OCI-LY3 (cell line): ENCODE measurements around the gene VSNL1.

ENCODE experiments used
- H2AFZ ChIP-seq: fragments of 200-600, 300-600 bp; shearing (Covaris generic); 2 replicates; pipeline ENCODE4 v1.6.0; 2014; ENCODE audit warnings: antibody characterized with exemption, low read depth, low read length
- H3K27ac ChIP-seq: fragments of 200-600, 300-600 bp; sonication (generic); 2 replicates; pipeline ENCODE4 v1.5.1; 2014; ENCODE audit warnings: mild to moderate bottlenecking, low read length, moderate library complexity, mixed read lengths
- H3K27me3 ChIP-seq: fragments of 200-600, 300-600 bp; sonication (generic); 2 replicates; pipeline ENCODE4 v1.6.1; 2014; ENCODE audit warnings: low read depth, low read length, mixed read lengths
- H3K36me3 ChIP-seq: fragments of 200-600, 300-600 bp; sonication (generic); replicated peaks from 2 replicates; pipeline ENCODE3; 2014; ENCODE audit warnings: low read depth, low read length, mixed read lengths
- H3K4me1 ChIP-seq: fragments of 300-600, 200-600 bp; sonication (generic); 2 replicates; pipeline ENCODE4 v1.6.1; 2014; ENCODE audit warnings: low read length, mixed read lengths
- H3K4me2 ChIP-seq: fragments of 200-600, 300-600 bp; sonication (generic); 2 replicates; pipeline ENCODE4 v1.6.1; 2014; ENCODE audit warnings: low read length, mixed read lengths
- H3K4me3 ChIP-seq: fragments of 300-600, 200-600 bp; sonication (generic); 2 replicates; pipeline ENCODE4 v1.5.1; 2014; ENCODE audit warnings: antibody characterized with exemption, mild to moderate bottlenecking, low read length, moderate library complexity
- H3K79me2 ChIP-seq: fragments of 300-600, 200-600 bp; shearing (Covaris generic); 2 replicates; pipeline ENCODE4 v1.6.1; 2014; ENCODE audit warnings: mild to moderate bottlenecking, low read length, mixed read lengths
- H3K9ac ChIP-seq: fragments of 300-600, 200-600 bp; shearing (Covaris generic); 2 replicates; pipeline ENCODE4 v1.6.0; 2014; ENCODE audit warnings: mild to moderate bottlenecking, low read length, moderate library complexity
- H3K9me3 ChIP-seq: fragments of 200-600, 300-600 bp; shearing (Covaris generic); 2 replicates; pipeline ENCODE4 v1.6.1; 2014; ENCODE audit warnings: low read length, mixed read lengths; ENCODE audit not compliant: insufficient read depth
- H4K20me1 ChIP-seq: fragments of 200-600, 300-600 bp; sonication (generic); 2 replicates; pipeline ENCODE4 v1.6.1; 2016; ENCODE audit warnings: low read length, mixed read lengths; ENCODE audit not compliant: insufficient read depth
- CTCF ChIP-seq: fragments of 200-600, 300-600 bp; sonication (generic); IDR thresholded peaks from 2 replicates; pipeline ENCODE4 v1.5.1; 2014; ENCODE audit warnings: antibody characterized with exemption, low read length, low read depth
- EZH2phosphoT487 ChIP-seq: fragments of 200-600 bp; shearing (Covaris generic); IDR thresholded peaks from 2 replicates; pipeline ENCODE4 v1.6.1; 2018; ENCODE audit warnings: antibody characterized with exemption, mixed run types, low read depth

Gene VSNL1

GRCh38 chr2:17637131-17637906, 96.8 kb downstream of the VSNL1 start:
- Histone ChIP-seq H3K79me2 (no peaks in the 10 kb centered on the region), H3K36me3 (no peaks in the 10 kb centered on the region), H3K9me3 (no peaks in the 10 kb centered on the region), H4K20me1 (no peaks in the 10 kb centered on the region), H2AFZ (no peak overlapping the region), H3K27ac (no peak overlapping the region; the same call in 1 of the 2 replicates), H3K9ac (no peak overlapping the region), H3K4me1 (peaks cover 18% of the 10 kb centered on the region), H3K4me3 (peak overlapping the region; percentile 35), H3K4me2 (peak overlapping the region; percentile 61), H3K27me3 (no peaks in the 10 kb centered on the region)
- TF ChIP-seq EZH2phosphoT487 (no peak), CTCF (no peak)

GRCh38 chr2:17638196-17638743, 97.8 kb downstream of the VSNL1 start:
- TF ChIP-seq CTCF (no peak), EZH2phosphoT487 (no peak)
- Histone ChIP-seq H3K9me3 (no peaks in the 10 kb centered on the region), H3K4me3 (no peak overlapping the region), H3K4me2 (no peak overlapping the region), H3K27me3 (no peaks in the 10 kb centered on the region), H4K20me1 (no peaks in the 10 kb centered on the region), H3K27ac (no peak overlapping the region), H2AFZ (no peak overlapping the region), H3K9ac (no peak overlapping the region), H3K79me2 (no peaks in the 10 kb centered on the region), H3K36me3 (no peaks in the 10 kb centered on the region), H3K4me1 (peaks cover 27% of the 10 kb centered on the region)

GRCh38 chr2:17640406-17640805, 99.9 kb downstream of the VSNL1 start:
- Histone ChIP-seq H4K20me1 (no peaks in the 10 kb centered on the region), H3K79me2 (no peaks in the 10 kb centered on the region), H3K9ac (no peak overlapping the region), H3K9me3 (no peaks in the 10 kb centered on the region), H3K4me1 (peaks cover 46% of the 10 kb centered on the region), H2AFZ (no peak overlapping the region), H3K27me3 (no peaks in the 10 kb centered on the region), H3K36me3 (no peaks in the 10 kb centered on the region), H3K4me3 (no peak overlapping the region), H3K27ac (no peak overlapping the region), H3K4me2 (no peak overlapping the region)
- TF ChIP-seq CTCF, result no peak
- TF ChIP-seq EZH2phosphoT487, result no peak

- Histone ChIP-seq H3K4me1 (peaks cover 58% of the 10 kb centered on the region), H2AFZ (peak overlapping the region; percentile 68), H3K9ac (peak overlapping the region; percentile 15; the same call in 1 of the 2 replicates), H4K20me1 (no peaks in the 10 kb centered on the region), H3K27ac (peak overlapping the region; percentile 19), H3K27me3 (no peaks in the 10 kb centered on the region), H3K36me3 (no peaks in the 10 kb centered on the region), H3K4me2 (peak overlapping the region; percentile 15), H3K79me2 (no peaks in the 10 kb centered on the region), H3K9me3 (no peaks in the 10 kb centered on the region), H3K4me3 (no peak overlapping the region)
- no peak for TF ChIP-seq EZH2phosphoT487
- TF ChIP-seq CTCF, result no peak
Observed at GRCh38 chr2:17643031-17643615, 102.6 kb downstream of the VSNL1 start.
